Bronchial epithelial cell (primary cell): ENCODE results near the gene DSCAM. TPM values are rescaled to one million over a fixed set of nuclear protein-coding genes. Genes with fewer than 3 reads are reported as not detected.
"Not testable (repeated sequence)": the region's sequence is repeated elsewhere in the genome, so short reads cannot be mapped to it uniquely, and the experiment has no call there.

Experiments
- DNase-seq: peaks from one replicate; pipeline ENCODE4 v3.0.0-alpha.2; 2010; ENCODE audit warnings: low read depth
- FAIRE-seq: peaks from 2 replicates; lab custom pipeline; 2011; peaks lifted over from hg19 to GRCh38; lab: Jason Lieb, UNC
- H3K27me3 ChIP-seq: 2 replicates; pipeline ENCODE4 v1.5.1; 2011; ENCODE audit warnings: low read length; ENCODE audit not compliant: control insufficient read depth, insufficient read depth
- H3K36me3 ChIP-seq: 2 replicates; pipeline ENCODE4 v1.5.1; 2011; ENCODE audit warnings: low read length; ENCODE audit not compliant: control insufficient read depth, insufficient read depth
- H3K4me3 ChIP-seq: 2 replicates; pipeline ENCODE4 v1.5.1; 2011; ENCODE audit warnings: mild to moderate bottlenecking, low read depth, low read length, control low read depth
- CTCF ChIP-seq: IDR thresholded peaks from 2 replicates; pipeline ENCODE4 v1.5.1; 2011; ENCODE audit warnings: mild to moderate bottlenecking, moderate library complexity, low read length, control low read depth, inconsistent platforms; ENCODE audit not compliant: insufficient read depth, severe bottlenecking
- total RNA-seq: library from RNA; depleted of rRNA; stranded (reverse); fragments of >200 nt; gene quantifications from 2 replicates; pipeline ENCODE4 v1.2.1, GENCODE V29; 2014

Gene DSCAM
- total RNA-seq, 1 donor from 2014 or later: 0.53 TPM

GRCh38 chr21:40331172-40331571 lies 515.8 kb downstream of the DSCAM start:
- no peak for TF ChIP-seq CTCF
- no peaks in the 10 kb centered on the region for H3K36me3 ChIP-seq
- no peak for DNase-seq

GRCh38 chr21:40324389-40324788 lies 522.6 kb downstream of the DSCAM start:
- no peak for TF ChIP-seq CTCF
- Histone ChIP-seq H3K4me3 (no peak overlapping the region), H3K27me3 (no peaks in the 10 kb centered on the region), H3K36me3 (no peaks in the 10 kb centered on the region)
- FAIRE-seq (no peak), DNase-seq (no peak)

More at GRCh38 chr21:40331172-40331571, 515.8 kb downstream of the DSCAM start:
- no peak for FAIRE-seq
- no peaks in the 10 kb centered on the region for H3K27me3 ChIP-seq
- H3K4me3 ChIP-seq: no peak overlapping the region

- H3K36me3 ChIP-seq, DNase-seq, H3K27me3 ChIP-seq, FAIRE-seq, H3K4me3 ChIP-seq: not testable (repeated sequence)
These were observed 526.2 kb downstream of the DSCAM start for GRCh38 chr21:40320718-40321117.

GRCh38 chr21:40318371-40318770 lies 528.6 kb downstream of the DSCAM start:
- TF ChIP-seq CTCF: no peak
- no peaks in the 10 kb centered on the region for H3K27me3 ChIP-seq
- no peak overlapping the region for H3K4me3 ChIP-seq
- H3K36me3 ChIP-seq: no peaks in the 10 kb centered on the region
- DNase-seq (no peak), FAIRE-seq (no peak)

- Histone ChIP-seq H3K36me3 (no peaks in the 10 kb centered on the region), H3K27me3 (no peaks in the 10 kb centered on the region), H3K4me3 (no peak overlapping the region)
- FAIRE-seq: no peak
- DNase-seq: no peak
- TF ChIP-seq CTCF: no peak
These were observed 530.9 kb downstream of the DSCAM start for GRCh38 chr21:40316104-40316503.

- H3K36me3 ChIP-seq: no peaks in the 10 kb centered on the region
- no peaks in the 10 kb centered on the region for H3K27me3 ChIP-seq
- DNase-seq (no peak), FAIRE-seq (no peak)
- H3K4me3 ChIP-seq: no peak overlapping the region
- no peak for TF ChIP-seq CTCF
These were observed 531.3 kb downstream of the DSCAM start for GRCh38 chr21:40315626-40316025.
